Stomach smooth muscle (tissue), 2 donors: Measurements from ENCODE around the gene OLFML3.
"Not testable (repeated sequence)": the region's sequence is repeated elsewhere in the genome, so short reads cannot be mapped to it uniquely, and the experiment has no call there.

Experiments
- H3K27ac ChIP-seq: one replicate; pipeline ENCODE4 v1.7.0; 2013; ENCODE audit warnings: mild to moderate bottlenecking, low read length, inconsistent platforms
- H3K27me3 ChIP-seq, 2 donors: one replicate each; pipeline ENCODE4 v1.7.0; 2013; ENCODE audit warnings: low read length in 2 of 2; ENCODE audit not compliant: insufficient read depth in 2 of 2, control insufficient read depth in 1 of 2
- H3K36me3 ChIP-seq, 2 donors: one replicate each; pipeline ENCODE4 v1.7.0; 2013; ENCODE audit warnings: low read length in 2 of 2; ENCODE audit not compliant: control insufficient read depth in 2 of 2, insufficient read depth in 2 of 2
- H3K4me1 ChIP-seq: one replicate; pipeline ENCODE4 v1.7.0; 2013; ENCODE audit warnings: low read length; ENCODE audit not compliant: control insufficient read depth, insufficient read depth
- H3K4me3 ChIP-seq, 2 donors: one replicate each; pipeline ENCODE4 v1.7.0; 2013; ENCODE audit warnings: low read length in 2 of 2
- H3K9ac ChIP-seq, 2 donors: one replicate each; pipeline ENCODE4 v1.7.0; 2013; ENCODE audit warnings: low read length in 2 of 2, mild to moderate bottlenecking in 1 of 2
- H3K9me3 ChIP-seq, 2 donors: one replicate each; pipeline ENCODE4 v1.7.0; 2013; ENCODE audit warnings: low read length in 2 of 2; ENCODE audit not compliant: control insufficient read depth in 2 of 2
- donor health status: healthy.
- donor health status: Pancreatic carcinoma.

The OLFML3 gene

DNA sequence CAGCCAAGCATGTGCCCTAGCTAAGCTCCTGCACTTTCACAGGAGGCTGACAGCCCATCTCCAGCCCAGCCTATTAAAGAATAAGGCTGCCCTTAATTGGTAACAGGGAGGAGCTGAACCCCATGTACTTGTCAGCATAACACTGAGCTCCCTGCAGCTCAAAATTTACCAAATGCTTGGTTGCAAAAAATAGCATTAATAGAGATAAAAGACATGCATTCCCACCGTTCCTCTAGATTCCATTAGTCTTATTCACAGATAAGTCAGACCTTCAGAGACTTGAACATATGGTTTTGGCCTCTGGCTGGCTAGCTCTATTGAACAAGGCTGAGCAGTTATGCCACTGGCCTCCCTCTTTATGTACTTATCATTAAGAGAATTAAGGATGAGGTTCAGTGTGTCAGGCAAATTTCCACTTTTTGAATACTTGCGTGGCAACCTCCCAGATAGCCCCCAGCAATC lies 29.2 kb downstream of the OLFML3 start:
- no peaks in the 10 kb centered on the region for H3K27me3 ChIP-seq
- H3K36me3 ChIP-seq, result no peaks in the 10 kb centered on the region
- no peak overlapping the region for H3K9ac ChIP-seq
- no peak overlapping the region for H3K4me3 ChIP-seq
- no peaks in the 10 kb centered on the region for H3K9me3 ChIP-seq
- no peak overlapping the region for H3K27ac ChIP-seq
- no peaks in the 10 kb centered on the region for H3K4me1 ChIP-seq

DNA sequence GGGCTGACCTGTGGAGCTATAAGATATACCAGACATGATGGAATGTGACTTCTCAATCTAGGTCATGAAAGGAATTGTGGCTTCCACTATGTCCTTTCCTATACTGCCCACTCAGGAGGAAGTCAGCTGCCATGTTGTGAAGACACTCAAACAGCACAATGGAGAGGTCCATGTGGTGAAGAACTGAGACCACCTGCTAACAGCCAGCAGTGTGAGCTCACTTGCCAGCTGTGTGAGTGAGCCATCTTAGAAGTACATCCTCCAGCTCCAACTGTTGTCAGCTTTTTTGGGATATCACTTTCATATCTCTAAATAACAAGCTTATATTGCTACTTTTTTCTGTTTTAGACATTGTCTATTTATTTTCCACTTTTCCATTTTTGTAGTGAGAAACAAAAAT lies 29.7 kb downstream of the OLFML3 start:
- Histone ChIP-seq H3K27me3 (peaks cover 0 to under 1% of the 10 kb centered on the region in 2 donors), H3K4me3 (no peak overlapping the region)

DNA sequence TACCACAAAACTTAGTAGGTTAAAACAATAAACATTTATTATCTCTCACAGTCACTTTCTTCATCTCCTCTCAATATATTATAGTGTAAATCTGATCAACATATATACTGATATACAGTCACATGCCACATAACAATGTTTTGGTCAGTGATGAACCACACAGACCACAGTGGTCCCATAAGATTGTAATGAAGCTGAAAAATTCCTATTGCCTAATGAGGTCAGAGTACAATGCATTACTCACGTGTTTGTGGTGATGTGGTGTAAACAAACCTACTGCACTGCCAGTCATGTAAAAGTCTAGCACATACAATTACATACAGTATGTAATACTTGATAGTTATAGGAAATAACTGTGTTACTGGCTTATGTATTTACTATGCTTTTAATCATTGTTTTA lies 30.1 kb downstream of the OLFML3 start:
- Histone ChIP-seq H3K4me1 (no peaks in the 10 kb centered on the region), H3K36me3 (no peaks in the 10 kb centered on the region), H3K9me3 (no peaks in the 10 kb centered on the region), H3K9ac (no peak overlapping the region), H3K27me3 (peaks cover 0 to 2% of the 10 kb centered on the region in 2 donors), H3K27ac (no peak overlapping the region), H3K4me3 (no peak overlapping the region)

More for the DNA sequence above, 29.7 kb downstream of the OLFML3 start:
- Histone ChIP-seq H3K9ac (no peak overlapping the region), H3K36me3 (no peaks in the 10 kb centered on the region), H3K9me3 (no peaks in the 10 kb centered on the region), H3K27ac (no peak overlapping the region), H3K4me1 (no peaks in the 10 kb centered on the region)

DNA sequence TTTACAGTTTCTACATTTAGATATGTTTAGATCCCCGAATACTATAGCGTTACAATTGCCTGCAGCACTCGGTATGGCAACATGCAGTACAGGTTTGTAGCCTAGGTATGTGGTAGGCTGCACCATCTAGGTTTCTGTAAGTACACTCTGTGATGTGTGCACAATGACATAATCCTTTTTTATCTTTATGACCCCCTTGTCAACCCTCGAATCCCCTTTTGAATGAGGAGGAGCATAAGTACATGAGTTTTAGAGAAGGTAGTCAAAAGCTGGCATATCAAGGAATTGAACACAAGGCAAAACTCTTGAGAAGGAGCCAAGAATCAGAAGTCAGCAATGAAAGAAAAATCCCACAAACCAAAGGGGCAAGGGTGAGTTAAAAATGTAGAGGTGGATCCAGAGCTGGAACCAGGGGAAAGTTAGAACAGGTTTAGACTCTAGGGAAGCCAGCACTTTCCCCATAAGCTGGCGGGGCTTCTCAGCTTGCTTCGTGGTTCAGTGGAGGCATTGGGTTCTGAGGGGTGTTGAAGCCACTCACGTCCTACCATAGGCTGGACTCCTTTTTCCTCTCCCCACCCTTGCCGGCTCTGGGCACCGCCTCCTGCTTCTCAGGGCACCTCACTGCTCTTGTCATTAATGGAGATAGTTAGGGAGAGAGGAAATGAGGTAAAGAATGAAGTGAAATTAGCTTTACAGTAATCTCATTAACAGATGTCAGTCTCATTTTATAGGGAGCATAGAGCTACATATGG lies 31.3 kb downstream of the OLFML3 start:
- peaks cover 0 to 2% of the 10 kb centered on the region in 2 donors for H3K27me3 ChIP-seq
- H3K4me3 ChIP-seq, result no peak overlapping the region
- H3K9me3 ChIP-seq, result no peaks in the 10 kb centered on the region
- H3K9ac ChIP-seq, result no peak overlapping the region
- H3K36me3 ChIP-seq, result no peaks in the 10 kb centered on the region
- H3K27ac ChIP-seq, result no peak overlapping the region
- H3K4me1 ChIP-seq, result no peaks in the 10 kb centered on the region

DNA sequence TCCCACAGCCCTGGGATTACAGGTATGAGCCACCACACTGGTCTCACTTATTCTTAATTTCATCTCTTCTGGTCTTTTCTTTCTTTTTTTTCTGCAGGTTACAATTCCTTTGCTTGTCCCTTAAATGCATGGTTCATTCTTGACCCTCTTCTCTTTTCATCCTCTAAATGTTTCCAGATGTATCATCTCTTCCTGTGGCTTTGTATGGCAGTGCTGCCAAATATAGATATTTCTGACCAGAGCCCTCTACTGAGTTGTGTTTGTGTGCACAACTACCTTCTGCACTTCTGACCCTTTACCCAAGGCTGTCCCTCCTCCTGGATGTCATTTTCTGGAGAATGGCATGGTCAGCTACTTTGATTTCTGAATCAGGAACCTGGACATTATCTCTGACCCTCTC lies 32.5 kb downstream of the OLFML3 start:
- no peaks in the 10 kb centered on the region for H3K4me1 ChIP-seq
- H3K36me3 ChIP-seq, result no peaks in the 10 kb centered on the region
- no peak overlapping the region for H3K27ac ChIP-seq
- H3K9ac ChIP-seq, result no peak overlapping the region
- no peak overlapping the region for H3K4me3 ChIP-seq
- peaks cover 0 to 2% of the 10 kb centered on the region in 2 donors for H3K27me3 ChIP-seq
- H3K9me3 ChIP-seq, result no peaks in the 10 kb centered on the region

DNA sequence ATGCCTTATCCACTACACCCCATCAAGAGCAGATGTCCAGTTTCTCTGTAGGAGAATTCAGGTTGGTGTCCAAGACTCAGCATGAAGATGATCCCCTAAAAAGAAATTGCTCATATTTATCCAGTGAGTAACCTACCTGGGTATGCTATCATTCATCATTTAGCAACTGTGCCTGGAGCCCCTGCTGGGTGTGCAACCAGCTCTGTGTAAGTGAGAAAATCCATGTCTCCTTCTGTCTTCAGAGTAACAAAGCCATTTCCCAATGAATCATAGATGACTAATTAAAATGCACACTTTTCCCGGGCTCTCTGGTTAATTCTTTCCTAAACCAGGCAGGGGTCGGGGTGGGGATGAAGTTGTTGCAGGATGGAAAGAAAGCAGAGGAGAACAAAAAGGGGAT lies 35.8 kb downstream of the OLFML3 start:
- Histone ChIP-seq H3K27ac (no peak overlapping the region), H3K27me3 (peaks cover 0 to 2% of the 10 kb centered on the region in 2 donors), H3K9me3 (no peaks in the 10 kb centered on the region)

DNA sequence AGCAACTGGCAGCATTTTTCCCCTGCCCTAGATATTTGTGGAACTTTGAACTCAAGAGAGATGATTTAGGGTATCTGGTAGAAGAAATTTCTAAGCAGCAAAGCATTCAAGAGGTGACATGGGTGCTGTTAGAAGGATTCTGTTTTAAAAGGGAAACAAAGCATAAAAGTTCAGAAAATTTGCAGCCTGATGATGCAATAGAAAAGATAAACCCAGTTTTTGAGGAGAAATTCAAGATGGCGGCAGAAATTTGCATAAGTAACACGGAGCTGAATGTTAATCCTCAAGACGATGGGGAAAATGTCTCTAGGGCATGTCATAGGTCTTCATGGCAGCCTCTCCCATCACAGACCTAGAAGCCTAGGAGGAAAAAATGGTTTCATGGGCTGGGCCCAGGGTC lies 40.5 kb downstream of the OLFML3 start:
- not testable (repeated sequence) for H3K4me1 ChIP-seq, H3K27ac ChIP-seq, H3K27me3 ChIP-seq, H3K9me3 ChIP-seq, H3K9ac ChIP-seq, H3K4me3 ChIP-seq, H3K36me3 ChIP-seq

More for the DNA sequence above, 35.8 kb downstream of the OLFML3 start:
- Histone ChIP-seq H3K4me3 (no peak overlapping the region), H3K36me3 (no peaks in the 10 kb centered on the region), H3K4me1 (no peaks in the 10 kb centered on the region), H3K9ac (no peak overlapping the region)

DNA sequence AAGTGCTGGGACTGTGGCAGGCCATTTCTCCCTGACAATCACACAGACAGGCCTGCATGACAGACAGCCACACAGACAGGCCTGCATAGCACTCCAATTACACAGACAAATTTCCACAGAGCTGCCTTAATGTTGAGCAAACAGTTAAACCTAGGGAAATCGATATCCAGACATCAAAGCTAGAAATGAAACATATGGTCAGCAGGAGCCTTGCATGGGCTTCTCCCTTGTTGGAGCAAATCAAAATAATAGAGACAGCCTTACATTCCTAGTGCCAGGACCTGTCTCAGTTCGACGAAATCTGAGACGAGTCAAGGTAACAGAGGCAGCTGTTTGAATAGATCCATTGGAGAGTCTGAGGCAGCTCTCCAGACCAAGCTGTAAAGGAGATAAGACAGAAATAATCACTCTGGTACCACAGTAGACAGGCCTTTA lies 42.4 kb downstream of the OLFML3 start:
- Histone ChIP-seq H3K9ac (no peak overlapping the region), H3K9me3 (no peaks in the 10 kb centered on the region), H3K27me3 (no peaks in the 10 kb centered on the region), H3K27ac (no peak overlapping the region), H3K4me3 (no peak overlapping the region), H3K36me3 (no peaks in the 10 kb centered on the region), H3K4me1 (no peaks in the 10 kb centered on the region)

DNA sequence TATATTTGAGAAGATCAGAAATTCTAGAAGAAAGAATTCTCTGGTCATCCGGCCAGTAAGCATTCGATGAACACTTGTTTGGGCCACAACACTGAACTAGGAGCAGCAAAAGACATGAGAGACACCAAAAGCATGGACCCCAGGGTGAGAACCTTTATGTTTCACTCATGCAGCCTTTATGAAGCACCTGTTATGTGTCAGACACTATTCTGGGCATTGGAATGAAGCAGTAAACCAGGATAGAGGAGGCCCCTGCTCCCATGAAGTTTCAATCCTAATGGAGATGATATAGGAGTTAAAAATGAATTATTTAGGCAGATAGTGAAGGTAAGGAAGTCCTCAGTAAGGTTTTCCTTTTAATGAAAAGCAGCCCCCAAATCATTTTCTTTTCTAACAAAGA lies 43.6 kb downstream of the OLFML3 start:
- no peaks in the 10 kb centered on the region for H3K27me3 ChIP-seq
- no peak overlapping the region for H3K27ac ChIP-seq
- no peak overlapping the region for H3K4me3 ChIP-seq
- H3K9ac ChIP-seq, result no peak overlapping the region
- H3K36me3 ChIP-seq, result no peaks in the 10 kb centered on the region
- H3K4me1 ChIP-seq, result no peaks in the 10 kb centered on the region
- H3K9me3 ChIP-seq, result no peaks in the 10 kb centered on the region

DNA sequence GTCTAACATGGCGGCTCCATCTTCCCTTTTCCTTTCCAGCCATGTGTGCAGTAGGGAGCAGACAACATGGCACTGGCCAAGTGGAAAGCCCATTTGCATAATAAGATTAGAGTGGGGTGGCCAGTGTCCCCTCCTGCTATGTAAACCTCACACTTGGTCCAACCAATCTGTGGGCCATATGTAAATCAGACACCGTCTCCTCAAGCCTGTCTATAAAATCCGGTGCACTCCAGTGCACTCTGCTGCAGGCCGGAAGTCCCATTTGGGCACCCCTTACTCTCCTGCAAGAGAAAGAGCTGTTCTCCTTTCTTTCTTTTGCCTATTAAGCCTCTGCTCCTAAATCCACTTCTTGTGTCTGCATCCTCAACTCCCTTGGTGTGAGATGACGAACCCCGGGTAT lies 44.1 kb downstream of the OLFML3 start:
- Histone ChIP-seq H3K9ac (no peak overlapping the region), H3K9me3 (no peaks in the 10 kb centered on the region)

DNA sequence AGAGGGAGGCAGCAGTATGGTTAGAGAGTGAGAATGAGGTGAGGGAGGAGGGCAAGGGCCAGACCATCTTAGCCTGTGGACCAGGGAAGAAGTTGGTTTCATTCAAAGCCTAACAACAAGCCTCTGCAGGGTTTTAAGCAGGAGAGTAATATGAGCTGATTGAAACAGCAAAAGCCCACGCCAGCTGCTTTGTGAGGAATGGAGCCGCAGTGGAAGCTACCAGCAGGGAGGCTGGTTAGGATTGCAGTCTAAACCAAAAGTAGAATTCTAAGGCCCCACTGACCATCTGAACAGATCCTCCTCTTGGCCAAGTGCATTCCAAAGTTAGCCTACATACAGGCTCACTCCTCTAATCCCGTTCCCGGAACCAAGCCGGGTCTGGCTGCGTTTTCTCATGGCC lies 44.8 kb downstream of the OLFML3 start:
- Histone ChIP-seq H3K4me1 (no peaks in the 10 kb centered on the region), H3K36me3 (no peaks in the 10 kb centered on the region), H3K27me3 (no peaks in the 10 kb centered on the region), H3K4me3 (no peak overlapping the region), H3K9ac (no peak overlapping the region), H3K27ac (no peak overlapping the region), H3K9me3 (no peaks in the 10 kb centered on the region)

More for the DNA sequence above, 44.1 kb downstream of the OLFML3 start:
- Histone ChIP-seq H3K27ac (no peak overlapping the region), H3K4me3 (no peak overlapping the region), H3K27me3 (no peaks in the 10 kb centered on the region), H3K4me1 (no peaks in the 10 kb centered on the region), H3K36me3 (no peaks in the 10 kb centered on the region)
